SKM-1 (cell line): ENCODE results near the gene PRKCE.

Experiments
- DNase-seq: peaks from one replicate; lab custom pipeline; 2025; ENCODE audit not compliant: unreplicated experiment; lab: John Stamatoyannopoulos, UW

The PRKCE gene

GRCh38 chr2:46026431-46026830 is 375.0 kb downstream of the PRKCE start:
- no peak for DNase-seq

- no peak for DNase-seq
These were observed 377.9 kb downstream of the PRKCE start for GRCh38 chr2:46029332-46029811.

GRCh38 chr2:46030330-46030729 is 378.9 kb downstream of the PRKCE start:
- DNase-seq: no peak

- DNase-seq: no peak
These were observed 380.8 kb downstream of the PRKCE start for GRCh38 chr2:46032161-46032813.

GRCh38 chr2:46032996-46033395 is 381.5 kb downstream of the PRKCE start:
- DNase-seq: no peak

- DNase-seq: no peak
These were observed 383.1 kb downstream of the PRKCE start for GRCh38 chr2:46034535-46034934.

- no peak for DNase-seq
These were observed 385.5 kb downstream of the PRKCE start for GRCh38 chr2:46036929-46037328.

- no peak for DNase-seq
These were observed 388.2 kb downstream of the PRKCE start for GRCh38 chr2:46039543-46040303.

- DNase-seq: no peak
These were observed 389.2 kb downstream of the PRKCE start for GRCh38 chr2:46040563-46041155.

- no peak for DNase-seq
These were observed 390.0 kb downstream of the PRKCE start for GRCh38 chr2:46041434-46041833.

GRCh38 chr2:46042207-46042637 is 390.7 kb downstream of the PRKCE start:
- DNase-seq: no peak

- DNase-seq: no peak
These were observed 391.2 kb downstream of the PRKCE start for GRCh38 chr2:46042711-46043110.

GRCh38 chr2:46045888-46046287 is 394.4 kb downstream of the PRKCE start:
- DNase-seq: no peak

GRCh38 chr2:46047290-46047689 is 395.8 kb downstream of the PRKCE start:
- no peak for DNase-seq

GRCh38 chr2:46048693-46049092 is 397.2 kb downstream of the PRKCE start:
- DNase-seq: no peak

GRCh38 chr2:46050027-46050426 is 398.6 kb downstream of the PRKCE start:
- no peak for DNase-seq

GRCh38 chr2:46050489-46050888 is 399.0 kb downstream of the PRKCE start:
- no peak for DNase-seq

- no peak for DNase-seq
These were observed 399.6 kb downstream of the PRKCE start for GRCh38 chr2:46051085-46051484.

GRCh38 chr2:46053564-46053963 is 402.1 kb downstream of the PRKCE start:
- no peak for DNase-seq

- DNase-seq: no peak
These were observed 405.1 kb downstream of the PRKCE start for GRCh38 chr2:46056541-46056940.

- no peak for DNase-seq
These were observed 406.7 kb downstream of the PRKCE start for GRCh38 chr2:46058140-46058539.
